OCI-LY7 (cell line): ENCODE measurements around the gene SOX13.

ENCODE experiments used
- CTCF ChIP-seq: fragments of 200-600 bp; sonication (generic); conservative IDR thresholded peaks from 2 replicates; pipeline ENCODE4 v1.5.1; 2014; ENCODE audit warnings: mild to moderate bottlenecking, antibody characterized with exemption, low read length, moderate library complexity, mixed read lengths
- EZH2phosphoT487 ChIP-seq: fragments of 200-600 bp; sonication (generic); IDR thresholded peaks from 2 replicates; pipeline ENCODE4 v1.6.1; 2018; ENCODE audit warnings: low read depth, borderline replicate concordance, mild to moderate bottlenecking, mixed run types, antibody characterized with exemption, low read length, moderate library complexity, mixed read lengths

- TF ChIP-seq CTCF (no peak), EZH2phosphoT487 (no peak)
Measured at GRCh38 chr1:204143276-204144041, 70.5 kb downstream of the SOX13 start.
